Trophoblast cell (in vitro differentiated cells and primary cell): Measurements from ENCODE around the gene HERC2.

Source experiments
- DNase-seq, 2 donors: peaks; one replicate each; pipeline ENCODE4 v3.0.0-alpha.2; 2016
- H2AFZ ChIP-seq: 2 replicates; pipeline ENCODE4 v1.6.1; 2013; ENCODE audit warnings: low read length, moderate library complexity, mild to moderate bottlenecking; ENCODE audit not compliant: insufficient read depth, poor library complexity
- H2AK5ac ChIP-seq: 2 replicates; pipeline ENCODE4 v1.6.1; 2013; ENCODE audit warnings: mild to moderate bottlenecking, low read length
- H2BK120ac ChIP-seq: 2 replicates; pipeline ENCODE4 v1.6.1; 2013; ENCODE audit warnings: low read length, mild to moderate bottlenecking, moderate library complexity; ENCODE audit not compliant: insufficient read depth, poor library complexity
- H2BK12ac ChIP-seq: 2 replicates; pipeline ENCODE4 v1.6.1; 2013; ENCODE audit warnings: mild to moderate bottlenecking, low read length, moderate library complexity
- H2BK5ac ChIP-seq: 2 replicates; pipeline ENCODE4 v1.6.1; 2013; ENCODE audit warnings: low read length, low read depth, moderate library complexity, mild to moderate bottlenecking; ENCODE audit not compliant: poor library complexity
- H3K14ac ChIP-seq: 2 replicates; pipeline ENCODE4 v1.6.1; 2013; ENCODE audit warnings: mild to moderate bottlenecking, low read length
- H3K18ac ChIP-seq: 2 replicates; pipeline ENCODE4 v1.6.1; 2013; ENCODE audit warnings: mild to moderate bottlenecking, low read length
- H3K23ac ChIP-seq: 2 replicates; pipeline ENCODE4 v1.6.1; 2013; ENCODE audit warnings: low read length
- H3K27ac ChIP-seq: 2 replicates; pipeline ENCODE4 v1.5.1; 2013; ENCODE audit warnings: low read depth, mild to moderate bottlenecking, inconsistent platforms, low read length, moderate library complexity
- H3K27me3 ChIP-seq: 2 replicates; pipeline ENCODE4 v1.6.1; 2013; ENCODE audit warnings: inconsistent platforms, mild to moderate bottlenecking, low read length, moderate library complexity; ENCODE audit not compliant: insufficient read depth
- H3K36me3 ChIP-seq, 2 experiments: 1 replicate in 1 of 2; 2 replicates in 1 of 2; pipeline ENCODE4 v1.6.1; 2013; ENCODE audit warnings: low read length in 2 of 2, mild to moderate bottlenecking in 2 of 2, moderate library complexity in 1 of 2; ENCODE audit not compliant: insufficient read depth in 2 of 2, control insufficient read depth in 1 of 2
- H3K4ac ChIP-seq: 2 replicates; pipeline ENCODE4 v1.6.1; 2013; ENCODE audit warnings: low read depth, mild to moderate bottlenecking, low read length, moderate library complexity
- H3K4me1 ChIP-seq, 2 experiments: 1 replicate in 1 of 2; 2 replicates in 1 of 2; pipeline ENCODE4 v1.6.1; 2013; ENCODE audit warnings: low read length in 2 of 2, mild to moderate bottlenecking in 2 of 2, moderate library complexity in 1 of 2; ENCODE audit not compliant: insufficient read depth in 2 of 2, control insufficient read depth in 1 of 2
- H3K4me2 ChIP-seq: 2 replicates; pipeline ENCODE4 v1.6.1; 2013; ENCODE audit warnings: inconsistent platforms, mild to moderate bottlenecking, low read length, moderate library complexity
- H3K4me3 ChIP-seq: 2 replicates; pipeline ENCODE4 v1.5.1; 2013; ENCODE audit warnings: mild to moderate bottlenecking, low read depth, low read length, inconsistent platforms
- H3K79me1 ChIP-seq: one replicate; pipeline ENCODE4 v1.6.1; 2013; ENCODE audit warnings: low read length
- H3K79me2 ChIP-seq: 2 replicates; pipeline ENCODE4 v1.6.1; 2013; ENCODE audit warnings: low read length, mild to moderate bottlenecking; ENCODE audit not compliant: control insufficient read depth, insufficient read depth, poor library complexity
- H3K9ac ChIP-seq: 2 replicates; pipeline ENCODE4 v1.6.1; 2013; ENCODE audit warnings: mild to moderate bottlenecking, low read length
- H3K9me3 ChIP-seq: 2 replicates; pipeline ENCODE4 v1.6.1; 2013; ENCODE audit warnings: low read depth, mild to moderate bottlenecking, control low read depth, inconsistent platforms, low read length; ENCODE audit not compliant: insufficient read depth
- H4K12ac ChIP-seq: 2 replicates; pipeline ENCODE4 v1.6.1; 2013; ENCODE audit warnings: low read depth, mild to moderate bottlenecking, low read length, moderate library complexity
- H4K8ac ChIP-seq: 2 replicates; pipeline ENCODE4 v1.6.1; 2013; ENCODE audit warnings: low read depth, mild to moderate bottlenecking, low read length, moderate library complexity
- H4K91ac ChIP-seq: one replicate; pipeline ENCODE4 v1.6.1; 2013; ENCODE audit warnings: low read depth, mild to moderate bottlenecking, low read length, moderate library complexity
- WGBS: extraction: QIAGEN DNeasy Blood & Tissue Kit; methylation state at CpG from one replicate; pipeline ENCODE4 v1.1.7; 2013; ENCODE audit warnings: missing lambda C conversion rate; ENCODE audit not compliant: insufficient read length, insufficient coverage; ENCODE audit errors: extremely low coverage; 5-methylcytosine and 5-hydroxymethylcytosine counted together

Gene HERC2

GRCh38 chr15:28086175-28086703, 235.7 kb downstream of the HERC2 start:
- Histone ChIP-seq H3K4me1 (no peaks in the 10 kb centered on the region), H3K27ac (no peak overlapping the region), H3K79me2 (no peaks in the 10 kb centered on the region), H4K12ac (no peak overlapping the region), H2BK12ac (no peak overlapping the region), H3K36me3 (no peaks in the 10 kb centered on the region), H3K23ac (no peak overlapping the region), H3K18ac (no peak overlapping the region), H2AK5ac (no peak overlapping the region), H2BK5ac (no peak overlapping the region), H2AFZ (no peak overlapping the region), H4K8ac (no peak overlapping the region), H3K9me3 (peaks cover 4% of the 10 kb centered on the region), H3K79me1 (no peaks in the 10 kb centered on the region), H3K27me3 (no peaks in the 10 kb centered on the region), H3K4me3 (no peak overlapping the region), H4K91ac (no peak overlapping the region), H2BK120ac (no peak overlapping the region), H3K4me2 (no peak overlapping the region), H3K14ac (no peak overlapping the region), H3K9ac (no peak overlapping the region), H3K4ac (no peak overlapping the region)
- no CpG with 5 or more reads among the region's 2 CpGs for WGBS
- DNase-seq = peak; percentile 12 to 68

DNA sequence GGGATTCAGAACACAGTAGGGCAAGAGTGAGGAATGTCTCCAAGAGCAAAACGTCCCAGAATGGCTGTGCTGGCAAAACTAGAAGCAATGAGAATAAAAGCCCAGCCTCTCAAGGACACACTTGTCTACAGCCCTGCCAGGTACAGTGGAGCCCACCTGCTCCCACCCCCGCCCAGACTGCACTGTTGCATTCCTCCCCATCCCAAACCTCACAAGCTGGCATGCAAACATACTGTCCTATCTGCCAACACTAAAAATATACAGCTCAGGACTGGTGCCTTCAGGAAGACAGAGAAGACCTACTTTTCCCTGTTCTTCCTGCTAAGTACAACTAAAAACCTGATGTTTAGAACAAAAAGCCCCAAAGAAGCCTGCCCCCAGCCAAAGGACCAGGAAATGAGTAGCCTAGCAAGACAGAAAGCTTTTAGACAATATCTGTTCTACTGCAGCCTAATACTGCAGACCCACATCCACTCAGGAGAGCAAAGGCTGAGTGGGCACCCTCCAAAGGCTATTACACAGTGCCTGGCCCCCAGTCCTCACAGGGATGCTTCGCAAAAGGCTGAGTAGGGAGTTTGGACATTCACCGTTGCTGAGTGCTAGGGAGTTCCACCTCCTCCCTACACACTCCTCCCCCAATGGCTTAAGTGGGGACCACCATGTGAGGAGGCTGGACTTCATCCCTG, 236.3 kb downstream of the HERC2 start:
- Histone ChIP-seq H4K8ac (no peak overlapping the region), H3K18ac (no peak overlapping the region), H3K14ac (no peak overlapping the region), H3K79me2 (no peaks in the 10 kb centered on the region), H4K12ac (no peak overlapping the region), H3K9ac (no peak overlapping the region), H3K79me1 (no peaks in the 10 kb centered on the region), H3K4me2 (no peak overlapping the region), H3K23ac (no peak overlapping the region), H2BK5ac (no peak overlapping the region), H3K4ac (no peak overlapping the region), H2BK120ac (no peak overlapping the region), H4K91ac (no peak overlapping the region), H2AFZ (no peak overlapping the region), H2AK5ac (no peak overlapping the region), H2BK12ac (no peak overlapping the region), H3K36me3 (no peaks in the 10 kb centered on the region), H3K4me1 (no peaks in the 10 kb centered on the region), H3K4me3 (no peak overlapping the region), H3K9me3 (peaks cover 4% of the 10 kb centered on the region), H3K27me3 (no peaks in the 10 kb centered on the region), H3K27ac (no peak overlapping the region)
- no peak for DNase-seq
- no CpG with 5 or more reads among the region's 4 CpGs for WGBS

GRCh38 chr15:28084547-28084946, 237.4 kb downstream of the HERC2 start:
- no peak overlapping the region for H4K8ac ChIP-seq
- no peak overlapping the region for H2BK120ac ChIP-seq
- no peaks in the 10 kb centered on the region for H3K27me3 ChIP-seq
- WGBS = no CpG with 5 or more reads among the region's 3 CpGs
- H4K12ac ChIP-seq = no peak overlapping the region
- no peak overlapping the region for H3K9ac ChIP-seq
- no peak overlapping the region for H4K91ac ChIP-seq
- no peak overlapping the region for H2AFZ ChIP-seq
- no peak overlapping the region for H3K23ac ChIP-seq
- no peak overlapping the region for H3K18ac ChIP-seq
- H2AK5ac ChIP-seq = no peak overlapping the region
- H3K4me2 ChIP-seq = no peak overlapping the region
- H3K4me3 ChIP-seq = no peak overlapping the region
- peaks cover 4% of the 10 kb centered on the region for H3K9me3 ChIP-seq
- no peak overlapping the region for H2BK12ac ChIP-seq
- H3K4me1 ChIP-seq = no peaks in the 10 kb centered on the region
- no peak overlapping the region for H3K14ac ChIP-seq
- no peaks in the 10 kb centered on the region for H3K79me1 ChIP-seq
- H3K36me3 ChIP-seq = no peaks in the 10 kb centered on the region
- no peak overlapping the region for H3K4ac ChIP-seq
- no peak for DNase-seq
- no peak overlapping the region for H3K27ac ChIP-seq
- no peaks in the 10 kb centered on the region for H3K79me2 ChIP-seq
- H2BK5ac ChIP-seq = no peak overlapping the region

GRCh38 chr15:28082891-28083684, 238.9 kb downstream of the HERC2 start:
- Histone ChIP-seq H3K4me2 (no peak overlapping the region), H3K79me1 (no peaks in the 10 kb centered on the region), H4K91ac (no peak overlapping the region), H3K4me3 (no peak overlapping the region), H4K12ac (no peak overlapping the region), H3K79me2 (no peaks in the 10 kb centered on the region), H3K36me3 (no peaks in the 10 kb centered on the region), H3K4ac (no peak overlapping the region), H2AFZ (no peak overlapping the region), H3K18ac (no peak overlapping the region), H3K9ac (no peak overlapping the region), H4K8ac (no peak overlapping the region), H2BK120ac (no peak overlapping the region), H3K23ac (no peak overlapping the region), H3K27me3 (no peaks in the 10 kb centered on the region), H3K27ac (no peak overlapping the region), H3K14ac (no peak overlapping the region), H2AK5ac (no peak overlapping the region), H3K4me1 (no peaks in the 10 kb centered on the region), H3K9me3 (peaks cover 4% of the 10 kb centered on the region), H2BK12ac (no peak overlapping the region), H2BK5ac (no peak overlapping the region)
- DNase-seq = no peak
- WGBS = no CpG with 5 or more reads among the region's 11 CpGs
